Measurements from ENCODE around the gene CHRNA4.

The CHRNA4 gene

GRCh38 chr20:63374504-63374903 lies 13.4 kb upstream of the CHRNA4 start:
- no peak for DNase-seq (ENCODE audit: low spot score)
- Histone ChIP-seq H3K79me1 (ENCODE audit: low read depth, low read length) (peaks cover 2% of the 10 kb centered on the region), H2AK5ac (ENCODE audit: low read depth, low read length) (peak overlapping the region; percentile 47), H3K4me2 (ENCODE audit: insufficient read depth, low read length, poor library complexity, severe bottlenecking) (no peak overlapping the region), H3K9me3 (replicated peaks in 1 of 2; ENCODE audit: control insufficient read depth in 2 of 2, insufficient read depth in 1 of 2, low read depth in 1 of 2, low read length in 2 of 2) (no peaks in the 10 kb centered on the region), H4K91ac (ENCODE audit: low read depth, low read length, poor library complexity) (no peak overlapping the region), H3K4me1 (ENCODE audit: control insufficient read depth in 2 of 2, insufficient read depth in 1 of 2, low read depth in 1 of 2, low read length in 2 of 2) (peaks cover 19 to 48% of the 10 kb centered on the region in 2 donors), H3K36me3 (replicated peaks in 1 of 2; ENCODE audit: control insufficient read depth in 2 of 2, insufficient read depth in 2 of 2, low read length in 2 of 2) (no peaks in the 10 kb centered on the region), H2BK15ac (ENCODE audit: low read length) (no peak overlapping the region), H3K27ac (replicated peaks; ENCODE audit: low read length) (no peak overlapping the region), H3K14ac (ENCODE audit: low read length) (no peak overlapping the region), H2AFZ (ENCODE audit: low read length) (no peak overlapping the region), H3K27me3 (ENCODE audit: control insufficient read depth in 3 of 3, insufficient read depth in 3 of 3, low read depth in 1 of 3, low read length in 3 of 3) (peaks cover 0 to 19% (median 0%) of the 10 kb centered on the region in 3 experiments), H3K23ac (ENCODE audit: low read depth, low read length, poor library complexity) (no peak overlapping the region), H3K18ac (ENCODE audit: low read length) (peak overlapping the region; percentile 46), H3K9ac (ENCODE audit: low read depth, low read length, poor library complexity) (no peak overlapping the region), H2BK120ac (ENCODE audit: low read depth, low read length) (no peak overlapping the region), H3K4me3 (ENCODE audit: low read length in 2 of 2) (no peak overlapping the region), H2BK5ac (ENCODE audit: low read length) (no peak overlapping the region), H4K8ac (ENCODE audit: low read depth, low read length) (no peak overlapping the region), H3K4ac (ENCODE audit: low read length) (no peak overlapping the region), H2BK12ac (ENCODE audit: low read length) (peak overlapping the region; percentile 33)
- no CpG with 5 or more reads among the region's 12 CpGs for WGBS, 2 donors (ENCODE audit: extremely low coverage in 2 of 2, insufficient read length in 2 of 2, insufficient replicate concordance in 1 of 2)

DNA sequence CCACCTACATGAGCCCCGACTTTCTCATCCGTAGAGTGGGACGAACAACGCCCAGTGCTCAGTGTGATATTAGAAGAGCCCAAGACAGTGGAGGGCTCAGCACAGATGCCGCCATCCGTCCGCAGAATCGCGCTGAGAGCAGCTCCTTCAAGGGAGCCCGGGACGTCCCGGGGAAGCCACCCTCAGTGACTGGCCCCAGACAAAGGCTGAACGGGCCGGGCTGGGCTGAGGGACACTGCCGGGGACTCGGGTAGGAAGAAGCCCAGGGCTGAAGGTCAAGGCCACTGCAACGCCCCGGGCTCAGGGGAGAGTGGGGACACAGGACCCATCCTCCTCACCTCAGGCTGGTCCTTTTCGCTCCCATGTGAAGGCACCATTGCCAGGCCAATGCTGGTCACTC lies 12.8 kb upstream of the CHRNA4 start:
- Histone ChIP-seq H2AK5ac (ENCODE audit: low read depth, low read length) (peak overlapping the region; percentile 90), H3K4ac (ENCODE audit: low read length) (no peak overlapping the region), H4K8ac (ENCODE audit: low read depth, low read length) (no peak overlapping the region), H2BK120ac (ENCODE audit: low read depth, low read length) (no peak overlapping the region), H4K91ac (ENCODE audit: low read depth, low read length, poor library complexity) (no peak overlapping the region), H3K4me2 (ENCODE audit: insufficient read depth, low read length, poor library complexity, severe bottlenecking) (no peak overlapping the region), H2AFZ (ENCODE audit: low read length) (no peak overlapping the region), H2BK15ac (ENCODE audit: low read length) (no peak overlapping the region), H3K4me1 (ENCODE audit: control insufficient read depth in 2 of 2, insufficient read depth in 1 of 2, low read depth in 1 of 2, low read length in 2 of 2) (peaks cover 19 to 43% of the 10 kb centered on the region in 2 donors), H2BK12ac (ENCODE audit: low read length) (no peak overlapping the region), H2BK5ac (ENCODE audit: low read length) (no peak overlapping the region), H3K79me1 (ENCODE audit: low read depth, low read length) (peaks cover 2% of the 10 kb centered on the region), H3K23ac (ENCODE audit: low read depth, low read length, poor library complexity) (no peak overlapping the region), H3K27me3 (ENCODE audit: control insufficient read depth in 3 of 3, insufficient read depth in 3 of 3, low read depth in 1 of 3, low read length in 3 of 3) (peaks cover 0 to 24% (median 3%) of the 10 kb centered on the region in 3 experiments), H3K27ac (replicated peaks; ENCODE audit: low read length) (no peak overlapping the region), H3K4me3 (ENCODE audit: low read length in 2 of 2) (no peak overlapping the region), H3K9me3 (replicated peaks in 1 of 2; ENCODE audit: control insufficient read depth in 2 of 2, insufficient read depth in 1 of 2, low read depth in 1 of 2, low read length in 2 of 2) (no peaks in the 10 kb centered on the region), H3K18ac (ENCODE audit: low read length) (peak overlapping the region; percentile 53), H3K9ac (ENCODE audit: low read depth, low read length, poor library complexity) (no peak overlapping the region), H3K14ac (ENCODE audit: low read length) (no peak overlapping the region), H3K36me3 (replicated peaks in 1 of 2; ENCODE audit: control insufficient read depth in 2 of 2, insufficient read depth in 2 of 2, low read length in 2 of 2) (no peaks in the 10 kb centered on the region)
- WGBS, 2 donors (ENCODE audit: extremely low coverage in 2 of 2, insufficient read length in 2 of 2, insufficient replicate concordance in 1 of 2): no CpG with 5 or more reads among the region's 19 CpGs
- no peak for DNase-seq (ENCODE audit: low spot score)

DNA sequence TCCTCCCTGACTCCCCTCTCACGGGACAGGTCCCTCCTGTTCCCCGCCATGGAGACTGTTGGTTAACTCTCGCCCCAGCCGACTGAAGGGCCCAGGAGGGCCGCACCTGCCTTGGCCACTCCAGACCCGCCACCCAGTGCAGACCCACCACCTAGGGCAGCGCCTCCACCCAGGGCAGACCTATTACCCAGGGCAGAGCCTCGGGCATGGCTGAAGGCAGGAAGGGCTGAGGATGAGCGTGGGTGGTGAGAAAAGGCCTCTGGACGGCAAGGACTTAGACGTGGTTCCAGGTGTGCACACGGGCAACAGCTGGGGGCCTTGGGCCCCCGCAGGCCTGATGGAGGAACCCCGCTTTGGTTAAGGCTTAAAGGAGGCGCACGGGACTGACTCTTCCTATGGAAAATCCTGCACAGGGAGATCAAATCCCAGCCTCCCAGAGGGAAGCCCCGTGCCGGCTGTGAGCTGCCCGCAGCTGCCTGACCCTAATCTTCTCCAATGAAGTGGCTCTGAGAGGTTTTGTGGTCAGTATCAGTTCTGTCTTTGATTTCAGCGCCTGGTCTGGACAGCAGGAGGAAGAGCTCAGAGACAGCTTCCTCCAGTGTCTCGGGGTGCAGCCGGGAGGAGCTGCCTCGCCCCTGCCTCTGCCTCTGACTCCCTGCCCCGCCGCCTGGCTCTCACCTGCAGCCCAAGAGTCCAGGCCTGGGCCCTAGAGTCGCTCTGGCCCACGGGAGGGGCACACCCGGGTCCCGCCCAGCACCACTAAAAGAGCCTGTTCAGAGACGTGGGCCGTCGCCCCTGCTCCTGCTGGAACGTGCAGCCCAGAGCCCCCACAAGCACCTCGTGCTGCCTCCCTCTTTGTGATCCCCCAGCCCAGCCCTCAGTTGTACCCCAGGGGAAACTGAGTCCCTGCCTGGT lies 12.1 kb upstream of the CHRNA4 start:
- no peak overlapping the region for H2AFZ ChIP-seq (ENCODE audit: low read length)
- H3K4me3 ChIP-seq (ENCODE audit: low read length in 2 of 2): no peak overlapping the region
- H4K8ac ChIP-seq (ENCODE audit: low read depth, low read length): no peak overlapping the region
- H3K4me1 ChIP-seq (ENCODE audit: control insufficient read depth in 2 of 2, insufficient read depth in 1 of 2, low read depth in 1 of 2, low read length in 2 of 2): peaks cover 18 to 36% of the 10 kb centered on the region in 2 donors
- peaks cover 0 to 30% (median 3%) of the 10 kb centered on the region in 3 experiments for H3K27me3 ChIP-seq (ENCODE audit: control insufficient read depth in 3 of 3, insufficient read depth in 3 of 3, low read depth in 1 of 3, low read length in 3 of 3)
- DNase-seq (ENCODE audit: low spot score): no peak
- peak overlapping the region; percentile 83 for H3K18ac ChIP-seq (ENCODE audit: low read length)
- H3K27ac ChIP-seq (replicated peaks; ENCODE audit: low read length): no peak overlapping the region
- peak overlapping the region; percentile 82 for H3K14ac ChIP-seq (ENCODE audit: low read length)
- H3K9me3 ChIP-seq (replicated peaks in 1 of 2; ENCODE audit: control insufficient read depth in 2 of 2, insufficient read depth in 1 of 2, low read depth in 1 of 2, low read length in 2 of 2): no peaks in the 10 kb centered on the region
- no peak overlapping the region for H4K91ac ChIP-seq (ENCODE audit: low read depth, low read length, poor library complexity)
- H3K36me3 ChIP-seq (replicated peaks in 1 of 2; ENCODE audit: control insufficient read depth in 2 of 2, insufficient read depth in 2 of 2, low read length in 2 of 2): no peaks in the 10 kb centered on the region
- no peak overlapping the region for H2BK15ac ChIP-seq (ENCODE audit: low read length)
- no CpG with 5 or more reads among the region's 34 CpGs for WGBS, 2 donors (ENCODE audit: extremely low coverage in 2 of 2, insufficient read length in 2 of 2, insufficient replicate concordance in 1 of 2)
- peak overlapping the region; percentile 41 for H2BK12ac ChIP-seq (ENCODE audit: low read length)
- H3K4me2 ChIP-seq (ENCODE audit: insufficient read depth, low read length, poor library complexity, severe bottlenecking): no peak overlapping the region
- H3K9ac ChIP-seq (ENCODE audit: low read depth, low read length, poor library complexity): no peak overlapping the region
- peaks cover 2% of the 10 kb centered on the region for H3K79me1 ChIP-seq (ENCODE audit: low read depth, low read length)
- H3K4ac ChIP-seq (ENCODE audit: low read length): no peak overlapping the region
- no peak overlapping the region for H3K23ac ChIP-seq (ENCODE audit: low read depth, low read length, poor library complexity)
- H2BK5ac ChIP-seq (ENCODE audit: low read length): peak overlapping the region; percentile 44
- H2AK5ac ChIP-seq (ENCODE audit: low read depth, low read length): peak overlapping the region; percentile 90
- H2BK120ac ChIP-seq (ENCODE audit: low read depth, low read length): no peak overlapping the region

- Histone ChIP-seq H3K36me3 (replicated peaks in 1 of 2; ENCODE audit: control insufficient read depth in 2 of 2, insufficient read depth in 2 of 2, low read length in 2 of 2) (no peaks in the 10 kb centered on the region), H3K4me2 (ENCODE audit: insufficient read depth, low read length, poor library complexity, severe bottlenecking) (no peak overlapping the region), H3K27me3 (ENCODE audit: control insufficient read depth in 3 of 3, insufficient read depth in 3 of 3, low read depth in 1 of 3, low read length in 3 of 3) (peaks cover 0 to 35% (median 3%) of the 10 kb centered on the region in 3 experiments), H3K9me3 (replicated peaks in 1 of 2; ENCODE audit: control insufficient read depth in 2 of 2, insufficient read depth in 1 of 2, low read depth in 1 of 2, low read length in 2 of 2) (no peaks in the 10 kb centered on the region), H3K27ac (replicated peaks; ENCODE audit: low read length) (no peak overlapping the region), H2BK15ac (ENCODE audit: low read length) (peak overlapping the region; percentile 49), H4K91ac (ENCODE audit: low read depth, low read length, poor library complexity) (no peak overlapping the region), H2BK5ac (ENCODE audit: low read length) (peak overlapping the region; percentile 48), H3K4me1 (ENCODE audit: control insufficient read depth in 2 of 2, insufficient read depth in 1 of 2, low read depth in 1 of 2, low read length in 2 of 2) (peaks cover 14 to 33% of the 10 kb centered on the region in 2 donors), H4K8ac (ENCODE audit: low read depth, low read length) (peak overlapping the region; percentile 43), H3K9ac (ENCODE audit: low read depth, low read length, poor library complexity) (no peak overlapping the region), H3K14ac (ENCODE audit: low read length) (peak overlapping the region; percentile 71), H2AK5ac (ENCODE audit: low read depth, low read length) (peak overlapping the region; percentile 56), H2AFZ (ENCODE audit: low read length) (no peak overlapping the region), H2BK12ac (ENCODE audit: low read length) (peak overlapping the region; percentile 46), H3K23ac (ENCODE audit: low read depth, low read length, poor library complexity) (no peak overlapping the region), H3K4ac (ENCODE audit: low read length) (peak overlapping the region; percentile 84), H3K79me1 (ENCODE audit: low read depth, low read length) (peaks cover 2% of the 10 kb centered on the region), H3K18ac (ENCODE audit: low read length) (peak overlapping the region; percentile 19), H2BK120ac (ENCODE audit: low read depth, low read length) (no peak overlapping the region), H3K4me3 (ENCODE audit: low read length in 2 of 2) (peak overlapping the region in 1 of 2 donors; percentile 40)
- DNase-seq (ENCODE audit: low spot score): no peak
- WGBS, 2 donors (ENCODE audit: extremely low coverage in 2 of 2, insufficient read length in 2 of 2, insufficient replicate concordance in 1 of 2): no CpG with 5 or more reads among the region's 28 CpGs
These were observed 10.2 kb upstream of the CHRNA4 start for GRCh38 chr20:63371291-63371865.
